ENCODE measurements around the gene FBN2.

- TF ChIP-seq, protein P1, sequence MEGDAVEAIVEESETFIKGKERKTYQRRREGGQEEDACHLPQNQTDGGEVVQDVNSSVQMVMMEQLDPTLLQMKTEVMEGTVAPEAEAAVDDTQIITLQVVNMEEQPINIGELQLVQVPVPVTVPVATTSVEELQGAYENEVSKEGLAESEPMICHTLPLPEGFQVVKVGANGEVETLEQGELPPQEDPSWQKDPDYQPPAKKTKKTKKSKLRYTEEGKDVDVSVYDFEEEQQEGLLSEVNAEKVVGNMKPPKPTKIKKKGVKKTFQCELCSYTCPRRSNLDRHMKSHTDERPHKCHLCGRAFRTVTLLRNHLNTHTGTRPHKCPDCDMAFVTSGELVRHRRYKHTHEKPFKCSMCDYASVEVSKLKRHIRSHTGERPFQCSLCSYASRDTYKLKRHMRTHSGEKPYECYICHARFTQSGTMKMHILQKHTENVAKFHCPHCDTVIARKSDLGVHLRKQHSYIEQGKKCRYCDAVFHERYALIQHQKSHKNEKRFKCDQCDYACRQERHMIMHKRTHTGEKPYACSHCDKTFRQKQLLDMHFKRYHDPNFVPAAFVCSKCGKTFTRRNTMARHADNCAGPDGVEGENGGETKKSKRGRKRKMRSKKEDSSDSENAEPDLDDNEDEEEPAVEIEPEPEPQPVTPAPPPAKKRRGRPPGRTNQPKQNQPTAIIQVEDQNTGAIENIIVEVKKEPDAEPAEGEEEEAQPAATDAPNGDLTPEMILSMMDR (IDR thresholded peaks at IDR 0.05): no peak
- TF ChIP-seq, protein P2, sequence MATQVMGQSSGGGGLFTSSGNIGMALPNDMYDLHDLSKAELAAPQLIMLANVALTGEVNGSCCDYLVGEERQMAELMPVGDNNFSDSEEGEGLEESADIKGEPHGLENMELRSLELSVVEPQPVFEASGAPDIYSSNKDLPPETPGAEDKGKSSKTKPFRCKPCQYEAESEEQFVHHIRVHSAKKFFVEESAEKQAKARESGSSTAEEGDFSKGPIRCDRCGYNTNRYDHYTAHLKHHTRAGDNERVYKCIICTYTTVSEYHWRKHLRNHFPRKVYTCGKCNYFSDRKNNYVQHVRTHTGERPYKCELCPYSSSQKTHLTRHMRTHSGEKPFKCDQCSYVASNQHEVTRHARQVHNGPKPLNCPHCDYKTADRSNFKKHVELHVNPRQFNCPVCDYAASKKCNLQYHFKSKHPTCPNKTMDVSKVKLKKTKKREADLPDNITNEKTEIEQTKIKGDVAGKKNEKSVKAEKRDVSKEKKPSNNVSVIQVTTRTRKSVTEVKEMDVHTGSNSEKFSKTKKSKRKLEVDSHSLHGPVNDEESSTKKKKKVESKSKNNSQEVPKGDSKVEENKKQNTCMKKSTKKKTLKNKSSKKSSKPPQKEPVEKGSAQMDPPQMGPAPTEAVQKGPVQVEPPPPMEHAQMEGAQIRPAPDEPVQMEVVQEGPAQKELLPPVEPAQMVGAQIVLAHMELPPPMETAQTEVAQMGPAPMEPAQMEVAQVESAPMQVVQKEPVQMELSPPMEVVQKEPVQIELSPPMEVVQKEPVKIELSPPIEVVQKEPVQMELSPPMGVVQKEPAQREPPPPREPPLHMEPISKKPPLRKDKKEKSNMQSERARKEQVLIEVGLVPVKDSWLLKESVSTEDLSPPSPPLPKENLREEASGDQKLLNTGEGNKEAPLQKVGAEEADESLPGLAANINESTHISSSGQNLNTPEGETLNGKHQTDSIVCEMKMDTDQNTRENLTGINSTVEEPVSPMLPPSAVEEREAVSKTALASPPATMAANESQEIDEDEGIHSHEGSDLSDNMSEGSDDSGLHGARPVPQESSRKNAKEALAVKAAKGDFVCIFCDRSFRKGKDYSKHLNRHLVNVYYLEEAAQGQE (IDR thresholded peaks at IDR 0.05; ENCODE audit: insufficient read depth in 1 of 2, low read depth in 2 of 2, low read length in 1 of 2): no peak
Observed at GRCh38 chr5:128338649-128339048, 199.4 kb downstream of the FBN2 start.
